Loucy (cell line): ENCODE results near the gene ACTR3C.
"Not testable (repeated sequence)": the region's sequence is repeated elsewhere in the genome, so short reads cannot be mapped to it uniquely, and the experiment has no call there.

Experiments used
- H2AFZ ChIP-seq: fragments of 200-600 bp; sonication (generic); 2 replicates; pipeline ENCODE4 v1.6.0; 2016; ENCODE audit warnings: antibody characterized with exemption, mild to moderate bottlenecking, low read length, moderate library complexity
- H3F3A ChIP-seq: fragments of 200-600 bp; 2 replicates; pipeline ENCODE4 v1.6.0; 2016; ENCODE audit warnings: antibody characterized with exemption, low read depth, mild to moderate bottlenecking
- H3K27me3 ChIP-seq: fragments of 200-600 bp; sonication (generic); 2 replicates; pipeline ENCODE4 v1.6.1; 2014; ENCODE audit warnings: low read length, mild to moderate bottlenecking; ENCODE audit not compliant: insufficient read depth, poor library complexity, severe bottlenecking
- H3K36me3 ChIP-seq: fragments of 200-600 bp; sonication (generic); 2 replicates; pipeline ENCODE4 v1.6.1; 2016; ENCODE audit warnings: low read length; ENCODE audit not compliant: insufficient read depth
- H3K4me1 ChIP-seq: fragments of 200-600 bp; sonication (generic); 2 replicates; pipeline ENCODE4 v1.5.1; 2014; ENCODE audit warnings: low read length, mild to moderate bottlenecking; ENCODE audit not compliant: insufficient read depth, poor library complexity, severe bottlenecking
- H3K4me2 ChIP-seq: fragments of 200-600 bp; sonication (generic); 2 replicates; pipeline ENCODE4 v1.6.0; 2014; ENCODE audit warnings: antibody characterized with exemption, low read length, low read depth, mild to moderate bottlenecking; ENCODE audit not compliant: poor library complexity, severe bottlenecking
- H3K4me3 ChIP-seq: fragments of 200-600 bp; sonication (generic); 2 replicates; pipeline ENCODE4 v1.5.1; 2014; ENCODE audit warnings: low read length, mild to moderate bottlenecking, mixed read lengths; ENCODE audit not compliant: poor library complexity, severe bottlenecking
- H3K79me2 ChIP-seq: fragments of 200-600 bp; sonication (generic); 2 replicates; pipeline ENCODE4 v1.6.1; 2014; ENCODE audit warnings: low read length; ENCODE audit not compliant: insufficient read depth
- H3K9ac ChIP-seq: fragments of 200-600 bp; sonication (generic); 2 replicates; pipeline ENCODE4 v1.6.0; 2014; ENCODE audit warnings: mild to moderate bottlenecking, low read depth, low read length, moderate library complexity; ENCODE audit not compliant: poor library complexity, severe bottlenecking
- H3K9me2 ChIP-seq: fragments of 200-600 bp; sonication (generic); replicated peaks from 2 replicates; pipeline ENCODE4 v1.6.1; 2016; ENCODE audit warnings: low read depth, low read length, mixed read lengths
- H3K9me3 ChIP-seq: fragments of 200-600 bp; sonication (generic); 2 replicates; pipeline ENCODE4 v1.6.1; 2014; ENCODE audit warnings: mild to moderate bottlenecking, antibody characterized with exemption, low read length, low read depth; ENCODE audit not compliant: insufficient read depth
- H4K20me1 ChIP-seq: fragments of 200-600 bp; sonication (generic); 2 replicates; pipeline ENCODE4 v1.6.0; 2014; ENCODE audit warnings: antibody characterized with exemption, low read length, mild to moderate bottlenecking; ENCODE audit not compliant: insufficient read depth, poor library complexity, severe bottlenecking

ACTR3C gene

GRCh38 chr7:150262656-150263055 is 60.7 kb downstream of the ACTR3C start:
- H3K9ac ChIP-seq, H3K36me3 ChIP-seq, H3K4me3 ChIP-seq, H4K20me1 ChIP-seq, H3K9me2 ChIP-seq, H3K4me2 ChIP-seq, H3K4me1 ChIP-seq, H2AFZ ChIP-seq, H3K9me3 ChIP-seq, H3K79me2 ChIP-seq, H3F3A ChIP-seq, H3K27me3 ChIP-seq: not testable (repeated sequence)

- H3K4me2 ChIP-seq, H4K20me1 ChIP-seq, H3K36me3 ChIP-seq, H3K27me3 ChIP-seq, H2AFZ ChIP-seq, H3K79me2 ChIP-seq, H3K9ac ChIP-seq, H3K4me3 ChIP-seq, H3K4me1 ChIP-seq, H3K9me3 ChIP-seq, H3K9me2 ChIP-seq, H3F3A ChIP-seq: not testable (repeated sequence)
Measured at GRCh38 chr7:150247745-150248144, 75.6 kb downstream of the ACTR3C start.

GRCh38 chr7:150245208-150245607 is 78.1 kb downstream of the ACTR3C start:
- H3K9me2 ChIP-seq, H3K9me3 ChIP-seq, H3K4me2 ChIP-seq, H3K4me1 ChIP-seq, H3K9ac ChIP-seq, H4K20me1 ChIP-seq, H3F3A ChIP-seq, H3K36me3 ChIP-seq, H2AFZ ChIP-seq, H3K4me3 ChIP-seq, H3K79me2 ChIP-seq, H3K27me3 ChIP-seq: not testable (repeated sequence)

- not testable (repeated sequence) for H3K4me2 ChIP-seq, H3K4me3 ChIP-seq, H3K36me3 ChIP-seq, H3K79me2 ChIP-seq, H3K27me3 ChIP-seq, H3K4me1 ChIP-seq, H3F3A ChIP-seq, H2AFZ ChIP-seq, H4K20me1 ChIP-seq, H3K9me3 ChIP-seq, H3K9me2 ChIP-seq, H3K9ac ChIP-seq
Measured at GRCh38 chr7:150242935-150243334, 80.4 kb downstream of the ACTR3C start.

- H4K20me1 ChIP-seq, H3K9me2 ChIP-seq, H2AFZ ChIP-seq, H3K4me1 ChIP-seq, H3K27me3 ChIP-seq, H3K79me2 ChIP-seq, H3K9ac ChIP-seq, H3K4me2 ChIP-seq, H3K9me3 ChIP-seq, H3K36me3 ChIP-seq, H3F3A ChIP-seq, H3K4me3 ChIP-seq: not testable (repeated sequence)
Measured at GRCh38 chr7:150225444-150225843, 97.9 kb downstream of the ACTR3C start.

- not testable (repeated sequence) for H3K4me3 ChIP-seq, H2AFZ ChIP-seq, H3K9me2 ChIP-seq, H3K79me2 ChIP-seq, H3K4me1 ChIP-seq, H3K4me2 ChIP-seq, H3K36me3 ChIP-seq, H3F3A ChIP-seq, H4K20me1 ChIP-seq, H3K9me3 ChIP-seq, H3K27me3 ChIP-seq, H3K9ac ChIP-seq
Measured at GRCh38 chr7:150222083-150222972, 101.0 kb downstream of the ACTR3C start.

- not testable (repeated sequence) for H3K79me2 ChIP-seq, H3K36me3 ChIP-seq, H3K9ac ChIP-seq, H3K4me3 ChIP-seq, H3F3A ChIP-seq, H3K9me3 ChIP-seq, H3K27me3 ChIP-seq, H3K4me2 ChIP-seq, H3K9me2 ChIP-seq, H2AFZ ChIP-seq, H4K20me1 ChIP-seq, H3K4me1 ChIP-seq
Measured at GRCh38 chr7:150220673-150221181, 102.6 kb downstream of the ACTR3C start.
